ENCODE measurements around the gene ZMPSTE24. TPM values are rescaled to one million over a fixed set of nuclear protein-coding genes. Genes with fewer than 3 reads are reported as not detected.

The ZMPSTE24 gene
- polyA plus RNA-seq, 2 of the 4 experiments (the other 2 are of a cell fraction): 44.3 to 61.3 TPM

DNA sequence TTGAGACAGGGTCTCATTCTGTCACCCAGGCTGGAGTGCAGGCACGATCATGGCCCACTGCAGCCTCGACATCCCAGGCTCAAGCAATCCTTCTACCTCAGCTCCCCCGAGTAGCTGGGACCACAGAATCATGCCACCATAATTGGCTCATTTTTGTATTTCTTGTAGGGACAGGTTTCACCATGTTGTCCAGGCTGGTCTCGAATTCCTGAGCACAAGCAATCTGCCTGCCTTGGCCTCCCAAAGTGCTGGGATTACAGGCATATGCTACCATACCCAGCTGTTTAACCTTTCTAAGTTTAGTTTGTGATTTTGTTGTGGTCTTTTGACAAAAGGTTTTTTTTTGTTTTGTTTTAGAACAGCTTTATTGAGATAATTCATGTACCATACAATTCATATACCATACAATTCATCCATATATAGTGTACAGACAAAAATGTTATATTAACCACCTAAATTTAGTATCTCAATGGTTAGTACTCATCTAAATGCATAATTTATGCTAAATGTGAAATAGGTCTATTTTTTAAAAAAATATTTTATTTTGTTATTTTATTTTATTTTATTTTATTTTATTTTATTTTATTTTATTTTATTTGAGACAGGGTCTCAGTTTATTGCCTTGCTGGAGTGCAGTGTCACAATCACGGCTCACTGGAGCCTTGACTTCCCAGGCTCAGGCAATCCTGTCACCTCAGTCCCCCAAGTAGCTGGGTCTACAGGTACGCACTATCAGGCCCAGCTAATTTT is 8.9 kb downstream of the ZMPSTE24 start:
- ATAC-seq: no peak
- WGBS (ENCODE audit: missing lambda C conversion rate): 91% methylated on average over 6 of the region's 6 CpGs

DNA sequence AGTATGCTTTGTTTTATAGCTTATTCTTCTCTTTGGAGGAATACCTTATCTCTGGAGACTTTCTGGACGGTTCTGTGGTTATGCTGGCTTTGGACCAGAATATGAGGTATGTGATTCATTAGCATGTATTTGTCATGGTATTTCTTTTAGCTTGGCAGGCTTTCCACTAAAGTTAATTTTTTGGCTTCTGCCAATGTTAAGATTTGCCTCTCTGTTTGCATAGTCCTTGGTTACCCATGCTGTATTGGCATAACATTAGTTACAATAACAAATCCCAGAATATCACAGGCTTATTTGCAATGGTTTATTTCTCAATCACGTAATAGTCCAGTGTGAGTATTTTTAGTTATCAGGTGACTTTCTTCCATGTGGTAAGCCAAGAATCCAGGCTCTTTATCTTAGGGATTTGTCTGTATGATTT is 9.7 kb downstream of the ZMPSTE24 start:
- H3K27ac ChIP-seq: no peak overlapping the region
- WGBS (ENCODE audit: missing lambda C conversion rate): 80% methylated on average over 2 of the region's 2 CpGs
- ChIA-PET CTCF (interaction anchor here (1.8 kb wide), 1 partner anchor 137 kb away, joined by 5 read pairs; no protein-coding TSS in a partner anchor), POLR2A (no interaction called here)
- ATAC-seq: no peak
- no peak overlapping the region for H3K4me2 ChIP-seq
- TF ChIP-seq MYC (IDR thresholded peaks at IDR 0.05; ENCODE audit: borderline replicate concordance, low read length) (no peak), HOXA7 (CRISPR knock-in tag; IDR thresholded peaks at IDR 0.05) (no peak), SREBF2 (IDR thresholded peaks at IDR 0.05) (no peak), HES2 (IDR thresholded peaks at IDR 0.05) (no peak)
- H3K9me3 ChIP-seq: no peaks in the 10 kb centered on the region
- H3K4me3 ChIP-seq: no peak overlapping the region
- H3K4me1 ChIP-seq: no peaks in the 10 kb centered on the region
- no peak for DNase-seq (ENCODE audit: low read depth in 1 of 2, low spot score in 1 of 2)
- no peak for FAIRE-seq

More for the DNA sequence above, 8.9 kb downstream of the ZMPSTE24 start:
- Histone ChIP-seq H3K4me3 (no peak overlapping the region), H3K27ac (no peak overlapping the region), H3K9me3 (no peaks in the 10 kb centered on the region), H3K4me2 (no peak overlapping the region), H3K4me1 (no peaks in the 10 kb centered on the region)
- CTCF ChIA-PET: interaction anchor here (1.8 kb wide), 1 partner anchor 138 kb away, joined by 5 read pairs; no protein-coding TSS in a partner anchor
- TF ChIP-seq CBX2 (IDR thresholded peaks at IDR 0.05; ENCODE audit: borderline replicate concordance, low read depth): no peak
- TF ChIP-seq RCOR1 (IDR thresholded peaks at IDR 0.05; ENCODE audit: low read depth, low read length): no peak
- no peak for TF ChIP-seq HMGXB4 (CRISPR knock-in tag; IDR thresholded peaks at IDR 0.05; ENCODE audit: borderline replicate concordance)
- TF ChIP-seq TFCP2L1 (CRISPR knock-in tag; IDR thresholded peaks at IDR 0.05): no peak
- TF ChIP-seq NFE2L2 (conservative IDR thresholded peaks at IDR 0.05; ENCODE audit: low read length): no peak
- TF ChIP-seq BHLHE40 (IDR thresholded peaks at IDR 0.05; ENCODE audit: low read depth, low read length): no peak
- no peak for TF ChIP-seq E2F6 (IDR thresholded peaks at IDR 0.05; ENCODE audit: borderline replicate concordance, low read depth)
- TF ChIP-seq FOSB (CRISPR knock-in tag; IDR thresholded peaks at IDR 0.05): no peak
- no peak for TF ChIP-seq CBX8 (IDR thresholded peaks at IDR 0.05)
- no peak for TF ChIP-seq HOXB5 (CRISPR knock-in tag; IDR thresholded peaks at IDR 0.05)
- TF ChIP-seq, protein P1, sequence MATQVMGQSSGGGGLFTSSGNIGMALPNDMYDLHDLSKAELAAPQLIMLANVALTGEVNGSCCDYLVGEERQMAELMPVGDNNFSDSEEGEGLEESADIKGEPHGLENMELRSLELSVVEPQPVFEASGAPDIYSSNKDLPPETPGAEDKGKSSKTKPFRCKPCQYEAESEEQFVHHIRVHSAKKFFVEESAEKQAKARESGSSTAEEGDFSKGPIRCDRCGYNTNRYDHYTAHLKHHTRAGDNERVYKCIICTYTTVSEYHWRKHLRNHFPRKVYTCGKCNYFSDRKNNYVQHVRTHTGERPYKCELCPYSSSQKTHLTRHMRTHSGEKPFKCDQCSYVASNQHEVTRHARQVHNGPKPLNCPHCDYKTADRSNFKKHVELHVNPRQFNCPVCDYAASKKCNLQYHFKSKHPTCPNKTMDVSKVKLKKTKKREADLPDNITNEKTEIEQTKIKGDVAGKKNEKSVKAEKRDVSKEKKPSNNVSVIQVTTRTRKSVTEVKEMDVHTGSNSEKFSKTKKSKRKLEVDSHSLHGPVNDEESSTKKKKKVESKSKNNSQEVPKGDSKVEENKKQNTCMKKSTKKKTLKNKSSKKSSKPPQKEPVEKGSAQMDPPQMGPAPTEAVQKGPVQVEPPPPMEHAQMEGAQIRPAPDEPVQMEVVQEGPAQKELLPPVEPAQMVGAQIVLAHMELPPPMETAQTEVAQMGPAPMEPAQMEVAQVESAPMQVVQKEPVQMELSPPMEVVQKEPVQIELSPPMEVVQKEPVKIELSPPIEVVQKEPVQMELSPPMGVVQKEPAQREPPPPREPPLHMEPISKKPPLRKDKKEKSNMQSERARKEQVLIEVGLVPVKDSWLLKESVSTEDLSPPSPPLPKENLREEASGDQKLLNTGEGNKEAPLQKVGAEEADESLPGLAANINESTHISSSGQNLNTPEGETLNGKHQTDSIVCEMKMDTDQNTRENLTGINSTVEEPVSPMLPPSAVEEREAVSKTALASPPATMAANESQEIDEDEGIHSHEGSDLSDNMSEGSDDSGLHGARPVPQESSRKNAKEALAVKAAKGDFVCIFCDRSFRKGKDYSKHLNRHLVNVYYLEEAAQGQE (IDR thresholded peaks at IDR 0.05): no peak
- no peak for TF ChIP-seq CEBPB (IDR thresholded peaks at IDR 0.05)
- no peak for TF ChIP-seq MAFK (IDR thresholded peaks at IDR 0.05; ENCODE audit: partially characterized antibody)
- FAIRE-seq (no peak), DNase-seq (ENCODE audit: low read depth in 1 of 2, low spot score in 1 of 2) (no peak)
- POLR2A ChIA-PET: interaction anchor here (1.0 kb wide), 1 partner anchor 9 kb away, joined by 4 read pairs; the partner anchor contains the start of gene ZMPSTE24

All from A549 (cell line).